CD14-positive monocyte (primary cell): ENCODE measurements around the gene RAPGEF6. TPM values are rescaled to one million over a fixed set of nuclear protein-coding genes. Genes with fewer than 3 reads are reported as not detected.

Experiments used
- DNase-seq, 3 donors: peaks; one replicate each; pipeline ENCODE4 v3.0.0-alpha.2; 2011 to 2022
- H2AFZ ChIP-seq: 2 replicates; pipeline ENCODE4 v1.6.0; 2012; ENCODE audit warnings: mild to moderate bottlenecking, low read depth, low read length, inconsistent platforms; ENCODE audit not compliant: insufficient read depth, poor library complexity, severe bottlenecking
- H3K27ac ChIP-seq, 2 donors: 1 replicate in 1 of 2; 2 replicates in 1 of 2; pipeline ENCODE4 v1.5.1; 2012 to 2013; ENCODE audit warnings: low read length in 2 of 2, control low read depth in 1 of 2, inconsistent platforms in 1 of 2, low read depth in 1 of 2, mild to moderate bottlenecking in 1 of 2
- H3K27me3 ChIP-seq, 2 donors: one replicate each; pipeline versions ENCODE4 v1.6.0 to v1.6.1; 2011 to 2013; ENCODE audit warnings: low read length in 2 of 2; ENCODE audit not compliant: control insufficient read depth in 2 of 2, insufficient read depth in 2 of 2
- H3K36me3 ChIP-seq, 2 donors: replicated peaks in 1 of 2; 1 replicate in 1 of 2; 2 replicates in 1 of 2; pipeline versions ENCODE4 v1.5.1 to v1.6.1; 2012 to 2013; ENCODE audit warnings: low read length in 2 of 2, control low read depth in 1 of 2, inconsistent platforms in 1 of 2, mild to moderate bottlenecking in 1 of 2; ENCODE audit not compliant: insufficient read depth in 2 of 2, control insufficient read depth in 1 of 2
- H3K4me1 ChIP-seq, 2 donors: 1 replicate in 1 of 2; 2 replicates in 1 of 2; pipeline versions ENCODE4 v1.5.1 to v1.6.1; 2012 to 2013; ENCODE audit warnings: low read length in 2 of 2, control low read depth in 1 of 2, inconsistent platforms in 1 of 2, mild to moderate bottlenecking in 1 of 2, moderate library complexity in 1 of 2; ENCODE audit not compliant: insufficient read depth in 2 of 2, control insufficient read depth in 1 of 2
- H3K4me2 ChIP-seq: replicated peaks from 2 replicates; pipeline ENCODE3; 2012; ENCODE audit warnings: low read length, moderate library complexity, mild to moderate bottlenecking; ENCODE audit not compliant: poor library complexity, severe bottlenecking; ENCODE audit errors: extremely low read depth
- H3K4me3 ChIP-seq, 3 experiments: fragments of 200-600 bp in 1 of 3; sonication (generic) in 1 of 3; replicated peaks in 1 of 3; 1 replicate in 2 of 3; 2 replicates in 1 of 3; pipeline ENCODE4 v1.5.1; 2011 to 2013; ENCODE audit warnings: low read length in 3 of 3, mild to moderate bottlenecking in 3 of 3, control low read depth in 2 of 3, low read depth in 2 of 3, inconsistent platforms in 1 of 3, moderate library complexity in 1 of 3
- H3K79me2 ChIP-seq: 2 replicates; pipeline ENCODE4 v1.6.0; 2012; ENCODE audit warnings: mild to moderate bottlenecking, control low read depth, inconsistent platforms, low read length, moderate library complexity; ENCODE audit not compliant: insufficient read depth
- H3K9ac ChIP-seq: 2 replicates; pipeline ENCODE4 v1.6.0; 2017; ENCODE audit warnings: low read length, mild to moderate bottlenecking; ENCODE audit not compliant: insufficient read depth, poor library complexity, severe bottlenecking
- H3K9me3 ChIP-seq, 2 donors: replicated peaks in 1 of 2; 1 replicate in 1 of 2; 2 replicates in 1 of 2; pipeline versions ENCODE4 v1.5.1 to v1.6.1; 2012 to 2013; ENCODE audit warnings: low read length in 2 of 2, control low read depth in 1 of 2; ENCODE audit not compliant: control insufficient read depth in 1 of 2, insufficient read depth in 1 of 2
- H4K20me1 ChIP-seq: 2 replicates; pipeline ENCODE4 v1.6.0; 2012; ENCODE audit warnings: mild to moderate bottlenecking, low read length, control low read depth, moderate library complexity; ENCODE audit not compliant: insufficient read depth
- H3K27ac Mint-ChIP-seq, 7 donors: one replicate each; pipeline ENCODE4 v1.8.0; 2020; ENCODE audit warnings: mild to moderate bottlenecking in 7 of 7, mixed read lengths in 7 of 7, moderate library complexity in 6 of 7, inconsistent platforms in 2 of 7
- H3K27me3 Mint-ChIP-seq, 3 donors: one replicate each; pipeline ENCODE4 v1.8.0; 2021 to 2022; ENCODE audit warnings: low read depth in 3 of 3, mild to moderate bottlenecking in 3 of 3, mixed read lengths in 3 of 3, moderate library complexity in 3 of 3, inconsistent platforms in 1 of 3
- H3K36me3 Mint-ChIP-seq, 2 donors: one replicate each; pipeline ENCODE4 v1.8.0; 2020; ENCODE audit warnings: mixed read lengths in 2 of 2, inconsistent platforms in 1 of 2, mild to moderate bottlenecking in 1 of 2
- H3K4me1 Mint-ChIP-seq: one replicate; pipeline ENCODE4 v1.8.0; 2020; ENCODE audit warnings: mild to moderate bottlenecking, mixed read lengths
- H3K4me3 Mint-ChIP-seq, 2 donors: one replicate each; pipeline ENCODE4 v1.8.0; 2020; ENCODE audit warnings: mild to moderate bottlenecking in 2 of 2, mixed read lengths in 2 of 2, moderate library complexity in 1 of 2
- H3K9me3 Mint-ChIP-seq, 7 donors: one replicate each; pipeline ENCODE4 v1.8.0; 2020 to 2022; ENCODE audit warnings: mixed read lengths in 7 of 7, mild to moderate bottlenecking in 6 of 7, moderate library complexity in 6 of 7, inconsistent platforms in 2 of 7
- WGBS: methylation state at CpG from one replicate; pipeline ENCODE4 v1.1.5; 2013; ENCODE audit warnings: missing lambda C conversion rate; ENCODE audit not compliant: insufficient coverage; 5-methylcytosine and 5-hydroxymethylcytosine counted together
- intact Hi-C, 2 donors: fragments of 100-400 bp; cut with micrococcal nuclease; formaldehyde crosslinking; loops; one replicate each; pipeline versions ENCODE4 v1.15.0 to v1.15.1; 2023
- polyA plus RNA-seq, 3 donors: library from polyadenylated mRNA; depleted of rRNA in 1 of 3; unstranded in 2 of 3; stranded (reverse) in 1 of 3; fragments of 300-500 nt in 2 of 3; fragments of >200 nt in 1 of 3; fragmentation: Illumina TruSeq in 2 of 3; gene quantifications; 1 replicate in 2 of 3; 2 replicates in 1 of 3; pipeline ENCODE4 v1.2.3, GENCODE V29; 2012 to 2021
- TF ChIP-seq, protein P1 (sequence below): fragments of 200-600 bp; IDR thresholded peaks from one replicate; pipeline ENCODE4 v1.8.0; 2022; ENCODE audit warnings: antibody characterized with exemption, mild to moderate bottlenecking

The RAPGEF6 gene
- polyA plus RNA-seq, 3 donors: 2.9 to 4.8 (median 4.8) TPM

DNA sequence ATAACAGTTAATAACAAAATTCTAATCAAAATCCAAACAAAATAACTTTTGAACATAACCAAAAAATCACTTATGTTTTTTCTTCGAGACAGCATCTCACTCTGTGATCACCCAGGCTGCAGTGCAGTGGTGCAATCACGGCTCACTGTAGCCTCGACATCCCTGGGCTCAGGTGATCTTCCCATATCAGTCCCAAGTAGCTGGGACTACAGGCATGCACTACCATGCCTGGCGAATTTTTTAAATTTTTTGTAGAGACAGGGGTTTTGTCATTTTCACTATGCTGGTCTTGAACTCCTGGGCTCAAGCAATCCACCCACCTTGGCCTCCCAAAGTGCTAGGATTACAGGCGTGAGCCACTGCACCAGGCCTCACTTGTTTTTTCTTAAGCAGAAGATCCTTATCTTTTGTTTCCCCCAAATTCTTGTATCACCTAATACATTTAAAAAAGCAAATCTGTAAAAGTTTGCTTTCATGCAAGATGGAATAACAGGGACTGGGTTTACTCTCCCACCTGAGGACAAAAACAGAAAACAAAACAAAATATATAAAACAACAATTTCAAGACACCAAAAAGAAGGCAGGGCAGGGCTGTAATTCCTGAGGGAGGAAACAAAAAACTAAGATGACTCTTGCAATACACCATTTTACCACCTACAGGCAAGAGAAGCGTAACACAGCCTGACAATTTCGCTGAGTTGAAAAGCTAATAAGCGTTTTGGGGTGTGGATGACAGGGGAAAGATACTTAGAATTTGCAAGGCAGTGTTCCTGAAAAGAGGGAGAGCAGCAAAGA lies 71.4 kb downstream of the RAPGEF6 start:
- Mint-ChIP-seq H3K4me3 (no peak overlapping the region), H3K27me3 (no peaks in the 10 kb centered on the region), H3K27ac (peak overlapping the region in 1 of 7 donors; percentile 25), H3K9me3 (no peaks in the 10 kb centered on the region), H3K4me1 (no peaks in the 10 kb centered on the region), H3K36me3 (peaks cover 28 to 33% of the 10 kb centered on the region in 2 donors)
- Histone ChIP-seq H3K79me2 (peaks cover 3% of the 10 kb centered on the region), H3K4me3 (no peak overlapping the region), H2AFZ (no peak overlapping the region), H3K4me2 (no peak overlapping the region), H3K27ac (no peak overlapping the region), H3K27me3 (no peaks in the 10 kb centered on the region), H4K20me1 (no peaks in the 10 kb centered on the region), H3K4me1 (no peaks in the 10 kb centered on the region), H3K9me3 (no peaks in the 10 kb centered on the region), H3K36me3 (peaks cover 4 to 27% of the 10 kb centered on the region in 2 donors), H3K9ac (no peak overlapping the region)
- intact Hi-C loops: no loop called here
- TF ChIP-seq, protein P1, sequence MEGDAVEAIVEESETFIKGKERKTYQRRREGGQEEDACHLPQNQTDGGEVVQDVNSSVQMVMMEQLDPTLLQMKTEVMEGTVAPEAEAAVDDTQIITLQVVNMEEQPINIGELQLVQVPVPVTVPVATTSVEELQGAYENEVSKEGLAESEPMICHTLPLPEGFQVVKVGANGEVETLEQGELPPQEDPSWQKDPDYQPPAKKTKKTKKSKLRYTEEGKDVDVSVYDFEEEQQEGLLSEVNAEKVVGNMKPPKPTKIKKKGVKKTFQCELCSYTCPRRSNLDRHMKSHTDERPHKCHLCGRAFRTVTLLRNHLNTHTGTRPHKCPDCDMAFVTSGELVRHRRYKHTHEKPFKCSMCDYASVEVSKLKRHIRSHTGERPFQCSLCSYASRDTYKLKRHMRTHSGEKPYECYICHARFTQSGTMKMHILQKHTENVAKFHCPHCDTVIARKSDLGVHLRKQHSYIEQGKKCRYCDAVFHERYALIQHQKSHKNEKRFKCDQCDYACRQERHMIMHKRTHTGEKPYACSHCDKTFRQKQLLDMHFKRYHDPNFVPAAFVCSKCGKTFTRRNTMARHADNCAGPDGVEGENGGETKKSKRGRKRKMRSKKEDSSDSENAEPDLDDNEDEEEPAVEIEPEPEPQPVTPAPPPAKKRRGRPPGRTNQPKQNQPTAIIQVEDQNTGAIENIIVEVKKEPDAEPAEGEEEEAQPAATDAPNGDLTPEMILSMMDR: no peak
- DNase-seq: no peak
- WGBS: 97% methylated on average over 6 of the region's 8 CpGs

DNA sequence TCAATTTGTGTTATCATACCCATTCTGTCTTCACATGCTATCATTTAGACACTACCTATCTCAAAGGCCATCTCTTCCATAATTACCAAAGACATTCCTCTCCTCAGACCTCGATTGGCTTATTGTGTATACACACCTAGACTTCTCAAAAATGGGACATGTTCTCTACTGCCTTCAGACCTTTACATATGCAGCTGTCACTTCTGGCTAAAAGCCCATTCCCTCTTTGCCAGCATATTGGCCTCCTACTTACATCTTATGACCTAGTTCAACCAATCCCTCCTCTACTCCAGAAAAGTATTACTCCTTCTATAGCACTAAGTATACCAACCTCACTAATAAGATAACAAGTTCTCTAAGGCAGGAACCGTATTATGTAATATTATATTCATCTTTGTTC lies 84.4 kb downstream of the RAPGEF6 start:
- Histone ChIP-seq H3K79me2 (no peaks in the 10 kb centered on the region), H3K9me3 (no peaks in the 10 kb centered on the region), H3K4me2 (no peak overlapping the region), H4K20me1 (no peaks in the 10 kb centered on the region), H3K27me3 (no peaks in the 10 kb centered on the region), H3K4me3 (no peak overlapping the region), H3K9ac (no peak overlapping the region), H3K36me3 (peaks cover 3 to 41% of the 10 kb centered on the region in 2 donors), H2AFZ (no peak overlapping the region), H3K27ac (no peak overlapping the region), H3K4me1 (no peaks in the 10 kb centered on the region)
- H3K4me3 Mint-ChIP-seq: no peak overlapping the region
- no peak for DNase-seq
- no peaks in the 10 kb centered on the region for H3K27me3 Mint-ChIP-seq
- intact Hi-C loops: no loop called here
- peaks cover 3% of the 10 kb centered on the region for H3K4me1 Mint-ChIP-seq
- H3K9me3 Mint-ChIP-seq: no peaks in the 10 kb centered on the region
- 57% methylated on average over 1 of the region's 2 CpGs for WGBS
- peaks cover 24 to 49% of the 10 kb centered on the region in 2 donors for H3K36me3 Mint-ChIP-seq
- TF ChIP-seq, protein P1: no peak
- no peak overlapping the region for H3K27ac Mint-ChIP-seq
